ENCODE measurements around the gene CD6.

CD6 gene

GRCh38 chr11:60952742-60953170 lies 18.7 kb upstream of the CD6 start:
- TF ChIP-seq POLR2AphosphoS5 (IDR thresholded peaks at IDR 0.05; ENCODE audit: low read depth, low read length) (no peak), TAF1 (IDR thresholded peaks at IDR 0.05; ENCODE audit: borderline replicate concordance, insufficient read depth, low read length) (no peak), SIN3A (IDR thresholded peaks at IDR 0.05; ENCODE audit: borderline replicate concordance, insufficient read depth, low read length) (no peak), FOXP2 (optimal IDR thresholded peaks at IDR 0.05; ENCODE audit: borderline replicate concordance, extremely low read depth, extremely low read length, insufficient read depth) (no peak), REST (IDR thresholded peaks at IDR 0.05; ENCODE audit: insufficient read depth in 1 of 2, low read depth in 2 of 2, low read length in 2 of 2) (no peak)

GRCh38 chr11:60953781-60954180 lies 17.7 kb upstream of the CD6 start:
- TF ChIP-seq REST (IDR thresholded peaks at IDR 0.05; ENCODE audit: insufficient read depth in 1 of 2, low read depth in 2 of 2, low read length in 2 of 2) (no peak), FOXP2 (optimal IDR thresholded peaks at IDR 0.05; ENCODE audit: borderline replicate concordance, extremely low read depth, extremely low read length, insufficient read depth) (no peak), TAF1 (IDR thresholded peaks at IDR 0.05; ENCODE audit: borderline replicate concordance, insufficient read depth, low read length) (no peak), SIN3A (IDR thresholded peaks at IDR 0.05; ENCODE audit: borderline replicate concordance, insufficient read depth, low read length) (no peak), POLR2AphosphoS5 (IDR thresholded peaks at IDR 0.05; ENCODE audit: low read depth, low read length) (no peak)

GRCh38 chr11:60954421-60954820 lies 17.1 kb upstream of the CD6 start:
- TF ChIP-seq TAF1 (IDR thresholded peaks at IDR 0.05; ENCODE audit: borderline replicate concordance, insufficient read depth, low read length) (no peak), SIN3A (IDR thresholded peaks at IDR 0.05; ENCODE audit: borderline replicate concordance, insufficient read depth, low read length) (no peak), FOXP2 (optimal IDR thresholded peaks at IDR 0.05; ENCODE audit: borderline replicate concordance, extremely low read depth, extremely low read length, insufficient read depth) (no peak), POLR2AphosphoS5 (IDR thresholded peaks at IDR 0.05; ENCODE audit: low read depth, low read length) (no peak), REST (IDR thresholded peaks at IDR 0.05; ENCODE audit: insufficient read depth in 1 of 2, low read depth in 2 of 2, low read length in 2 of 2) (no peak)

GRCh38 chr11:60955571-60955970 lies 15.9 kb upstream of the CD6 start:
- TF ChIP-seq FOXP2 (optimal IDR thresholded peaks at IDR 0.05; ENCODE audit: borderline replicate concordance, extremely low read depth, extremely low read length, insufficient read depth) = no peak
- TF ChIP-seq SIN3A (IDR thresholded peaks at IDR 0.05; ENCODE audit: borderline replicate concordance, insufficient read depth, low read length) = no peak
- no peak for TF ChIP-seq REST (IDR thresholded peaks at IDR 0.05; ENCODE audit: insufficient read depth in 1 of 2, low read depth in 2 of 2, low read length in 2 of 2)
- no peak for TF ChIP-seq TAF1 (IDR thresholded peaks at IDR 0.05; ENCODE audit: borderline replicate concordance, insufficient read depth, low read length)
- no peak for TF ChIP-seq POLR2AphosphoS5 (IDR thresholded peaks at IDR 0.05; ENCODE audit: low read depth, low read length)

GRCh38 chr11:60957188-60957587 lies 14.3 kb upstream of the CD6 start:
- TF ChIP-seq POLR2AphosphoS5 (IDR thresholded peaks at IDR 0.05; ENCODE audit: low read depth, low read length) (no peak), SIN3A (IDR thresholded peaks at IDR 0.05; ENCODE audit: borderline replicate concordance, insufficient read depth, low read length) (no peak), FOXP2 (optimal IDR thresholded peaks at IDR 0.05; ENCODE audit: borderline replicate concordance, extremely low read depth, extremely low read length, insufficient read depth) (no peak), REST (IDR thresholded peaks at IDR 0.05; ENCODE audit: insufficient read depth in 1 of 2, low read depth in 2 of 2, low read length in 2 of 2) (no peak), TAF1 (IDR thresholded peaks at IDR 0.05; ENCODE audit: borderline replicate concordance, insufficient read depth, low read length) (no peak)

Data from PFSK-1 (cell line).